WERI-Rb-1 (cell line): ENCODE measurements around the gene IL3.

ENCODE experiments used
- DNase-seq: peaks from one replicate; pipeline ENCODE4 v3.0.0-alpha.2; 2020
- H3K27ac ChIP-seq: fragments of 250-450 bp; sonication (Bioruptor Pico); 2 replicates; pipeline ENCODE4 v1.5.1; 2020; ENCODE audit warnings: mild to moderate bottlenecking, moderate library complexity
- H3K27me3 ChIP-seq: fragments of 250-450 bp; sonication (Bioruptor Pico); 2 replicates; pipeline ENCODE4 v1.5.1; 2021; ENCODE audit warnings: mild to moderate bottlenecking, low read depth, moderate library complexity; ENCODE audit not compliant: insufficient read depth, severe bottlenecking
- H3K36me3 ChIP-seq: fragments of 250-450 bp; sonication (Bioruptor Pico); 2 replicates; pipeline ENCODE4 v1.5.1; 2020; ENCODE audit warnings: mild to moderate bottlenecking, moderate library complexity
- H3K4me3 ChIP-seq: 2 replicates; pipeline ENCODE4 v1.5.1; 2011; ENCODE audit warnings: low read depth, mild to moderate bottlenecking, control low read depth, low read length
- H3K9me3 ChIP-seq: fragments of 250-450 bp; sonication (Bioruptor Pico); 2 replicates; pipeline ENCODE4 v1.5.1; 2021; ENCODE audit warnings: mild to moderate bottlenecking, moderate library complexity; ENCODE audit not compliant: severe bottlenecking
- CTCF ChIP-seq: IDR thresholded peaks from 2 replicates; pipeline ENCODE4 v1.5.1; 2011; ENCODE audit warnings: low read depth, mild to moderate bottlenecking, control low read depth, inconsistent platforms, low read length

IL3 gene

DNA sequence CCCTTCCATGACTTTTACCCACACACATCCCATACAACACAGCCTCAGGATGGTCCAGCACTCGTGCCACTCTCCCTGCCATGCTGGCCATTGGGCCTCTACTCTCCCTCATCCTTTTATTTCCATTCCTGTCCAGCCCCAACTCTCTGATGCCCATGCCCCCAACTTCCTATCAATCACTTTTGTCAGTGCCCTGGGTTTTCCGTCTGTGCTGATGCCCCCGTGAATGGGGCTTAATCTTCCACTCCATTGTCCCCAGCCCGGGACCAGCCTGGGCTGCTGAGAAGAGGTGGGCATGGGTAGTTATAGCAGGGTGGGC, 36.4 kb upstream of the IL3 start:
- no peaks in the 10 kb centered on the region for H3K36me3 ChIP-seq
- no peaks in the 10 kb centered on the region for H3K27me3 ChIP-seq
- no peak overlapping the region for H3K4me3 ChIP-seq
- H3K27ac ChIP-seq: no peak overlapping the region
- no peaks in the 10 kb centered on the region for H3K9me3 ChIP-seq
- no peak for TF ChIP-seq CTCF
- DNase-seq: no peak

DNA sequence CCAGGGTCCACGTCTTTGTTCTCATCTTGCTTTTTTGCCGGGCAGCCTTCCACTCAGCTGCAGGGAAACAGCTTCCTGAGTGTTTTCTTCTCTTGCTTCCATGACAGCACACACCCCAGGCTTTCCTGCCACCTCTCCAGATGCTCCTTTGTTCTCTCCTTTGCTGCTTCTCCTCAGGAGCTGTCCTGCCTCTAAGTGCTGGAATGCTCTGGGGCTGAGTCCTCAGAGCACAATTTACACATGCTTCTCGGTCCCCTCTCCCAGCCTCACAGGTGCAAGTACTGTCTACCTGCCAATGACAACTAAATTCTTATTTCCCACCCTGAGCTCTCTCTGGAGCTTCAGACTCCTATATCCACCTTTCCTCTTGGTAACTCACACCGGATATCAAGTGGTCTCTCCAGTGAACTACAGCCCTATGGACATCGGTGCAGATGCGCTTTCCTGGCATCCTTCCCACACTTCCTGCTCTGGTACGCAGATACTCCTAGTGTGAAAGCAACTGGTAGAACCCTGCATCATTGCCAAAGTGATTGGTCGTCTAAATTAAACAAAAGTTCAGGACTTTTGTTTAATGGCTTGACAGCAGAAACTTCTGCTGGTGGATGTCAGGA, 35.6 kb upstream of the IL3 start:
- Histone ChIP-seq H3K9me3 (no peaks in the 10 kb centered on the region), H3K27me3 (no peaks in the 10 kb centered on the region), H3K36me3 (no peaks in the 10 kb centered on the region), H3K27ac (no peak overlapping the region), H3K4me3 (no peak overlapping the region)
- no peak for TF ChIP-seq CTCF
- no peak for DNase-seq

DNA sequence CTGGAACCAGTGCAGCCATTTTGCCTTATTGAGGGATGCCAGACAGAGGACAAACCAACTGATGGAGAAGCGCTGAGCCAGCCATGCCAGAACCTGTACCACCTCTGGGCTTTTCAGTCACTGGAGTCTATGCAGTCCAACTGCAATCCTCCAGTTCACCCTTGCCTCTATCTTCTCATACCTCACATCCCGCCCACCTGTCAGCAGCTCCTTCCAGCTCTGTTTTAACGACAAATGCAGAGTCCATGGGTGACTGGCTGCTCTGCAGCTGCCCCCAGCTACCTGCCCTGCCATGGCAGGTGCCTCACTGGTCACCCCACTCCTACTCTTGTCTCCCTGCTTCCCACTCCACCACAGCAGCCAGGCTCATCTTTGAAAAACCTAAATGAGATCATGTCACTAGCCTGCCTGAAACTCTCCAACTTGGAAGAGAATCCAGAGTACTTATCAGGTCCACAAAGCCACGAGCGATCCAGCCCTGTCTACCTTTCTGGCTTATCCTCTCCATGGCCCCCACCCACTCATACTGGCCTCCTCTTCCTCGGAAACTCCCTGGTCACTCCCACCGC, 35.0 kb upstream of the IL3 start:
- Histone ChIP-seq H3K36me3 (no peaks in the 10 kb centered on the region), H3K9me3 (no peaks in the 10 kb centered on the region), H3K4me3 (no peak overlapping the region), H3K27ac (no peak overlapping the region), H3K27me3 (no peaks in the 10 kb centered on the region)
- TF ChIP-seq CTCF: no peak
- DNase-seq: no peak

DNA sequence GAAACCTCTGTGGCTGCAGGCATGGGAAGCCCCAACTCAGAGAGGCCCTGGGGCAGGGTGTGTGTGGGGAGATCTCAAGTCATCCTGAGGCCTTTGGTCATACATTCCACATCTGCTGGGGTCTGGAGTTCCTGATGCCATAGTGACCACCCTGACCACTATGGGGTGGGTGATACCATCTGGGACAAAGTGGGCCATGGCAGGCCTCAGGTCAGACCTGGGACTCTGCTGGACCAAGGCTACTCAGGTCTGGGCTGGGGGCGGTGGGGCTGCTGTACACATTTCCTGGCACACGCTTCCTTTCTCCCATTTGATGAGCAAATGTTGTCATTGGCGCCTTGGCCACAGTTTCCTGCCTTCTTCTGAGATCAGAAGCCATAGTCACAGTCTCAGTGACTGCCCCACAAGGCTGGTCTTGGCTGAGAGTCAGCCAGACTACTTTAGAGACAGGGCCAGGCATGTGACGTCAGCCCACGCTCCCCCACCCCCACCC, 33.9 kb upstream of the IL3 start:
- TF ChIP-seq CTCF: no peak
- H3K27ac ChIP-seq: no peak overlapping the region
- H3K9me3 ChIP-seq: no peaks in the 10 kb centered on the region
- H3K36me3 ChIP-seq: no peaks in the 10 kb centered on the region
- no peak for DNase-seq
- no peak overlapping the region for H3K4me3 ChIP-seq
- H3K27me3 ChIP-seq: no peaks in the 10 kb centered on the region

DNA sequence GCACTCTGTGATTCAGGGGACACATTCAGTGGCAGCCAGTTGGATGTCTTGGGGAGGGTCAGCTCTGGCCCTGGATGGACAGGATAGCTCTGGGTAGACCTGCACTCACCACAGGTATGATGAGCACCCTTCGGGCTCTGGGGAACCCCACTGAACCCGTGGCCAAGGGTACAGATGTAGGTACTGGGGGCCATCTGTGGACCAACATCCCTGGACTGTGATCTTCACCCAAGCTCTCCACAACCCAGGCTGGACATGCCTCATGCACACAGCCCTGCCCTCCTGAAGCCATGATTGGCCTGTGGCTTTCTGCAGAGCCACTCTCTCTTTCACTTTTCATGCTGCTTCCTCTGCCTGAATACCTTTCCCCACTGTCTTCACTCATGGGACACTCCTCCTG, 33.4 kb upstream of the IL3 start:
- Histone ChIP-seq H3K27ac (no peak overlapping the region), H3K9me3 (no peaks in the 10 kb centered on the region), H3K4me3 (no peak overlapping the region), H3K27me3 (no peaks in the 10 kb centered on the region), H3K36me3 (no peaks in the 10 kb centered on the region)
- DNase-seq: no peak
- TF ChIP-seq CTCF: no peak
